TTC549 (cell line): ENCODE results near the gene IL34.
"Not testable (repeated sequence)": the region's sequence is repeated elsewhere in the genome, so short reads cannot be mapped to it uniquely, and the experiment has no call there.

ENCODE experiments used
- FAIRE-seq: peaks from 2 replicates; lab custom pipeline; 2012; peaks lifted over from hg19 to GRCh38; lab: Jason Lieb, UNC

The IL34 gene

GRCh38 chr16:70659546-70659945 lies 13.2 kb downstream of the IL34 start:
- FAIRE-seq, result no peak

- FAIRE-seq, result no peak
Measured at GRCh38 chr16:70659953-70660671, 13.8 kb downstream of the IL34 start.

DNA sequence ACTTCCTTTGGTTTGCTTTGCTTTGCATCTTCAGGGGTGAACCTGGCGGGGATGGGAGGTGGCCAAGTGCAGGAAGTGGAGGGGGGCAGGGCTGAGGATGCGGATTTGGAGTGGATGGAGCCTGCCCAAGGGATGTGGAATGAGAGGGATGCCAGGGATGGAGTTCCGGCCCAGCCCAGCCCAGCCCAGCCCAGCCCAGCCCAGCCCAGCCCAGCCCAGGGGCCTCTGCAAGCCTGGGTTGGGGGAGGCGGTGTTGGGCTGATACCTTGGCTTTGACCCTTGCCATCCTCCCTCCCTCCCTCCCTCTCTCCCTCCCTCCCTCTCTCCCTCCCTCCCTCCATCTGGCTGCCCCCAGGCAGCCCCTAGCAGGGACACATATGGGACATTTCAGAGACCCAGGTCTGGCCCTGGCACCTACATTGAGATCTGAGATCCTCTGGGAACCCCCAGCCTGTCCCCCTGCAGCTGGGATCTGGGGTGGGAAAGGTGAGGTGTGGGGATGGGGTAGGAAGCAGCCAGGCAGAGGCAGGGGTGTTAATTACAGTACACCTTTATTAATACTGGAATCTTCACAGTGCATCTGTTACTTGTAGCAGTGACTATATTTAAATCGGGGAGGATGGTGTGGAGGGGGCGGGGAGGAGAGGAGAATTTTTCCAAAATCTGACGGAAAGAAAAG lies 14.5 kb downstream of the IL34 start:
- no peak for FAIRE-seq

DNA sequence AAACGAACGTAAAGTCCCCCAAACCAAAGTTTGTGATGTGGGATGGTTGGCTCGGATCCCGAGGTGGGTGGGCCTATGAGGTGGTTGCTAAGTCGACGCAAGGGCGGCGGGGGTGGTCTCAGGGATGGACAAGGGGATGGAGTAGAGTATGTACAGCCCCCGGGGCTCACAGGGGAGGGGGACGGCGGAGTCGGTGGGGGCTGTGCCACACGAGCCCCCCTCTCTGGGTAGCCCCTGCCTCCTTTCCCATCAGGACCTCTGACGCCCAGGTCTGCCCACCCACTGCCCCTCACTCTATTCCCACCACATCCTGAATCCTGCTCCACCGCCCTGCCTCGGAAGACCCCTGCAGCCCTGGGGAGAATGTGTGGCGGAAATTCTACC lies 15.2 kb downstream of the IL34 start:
- no peak for FAIRE-seq

DNA sequence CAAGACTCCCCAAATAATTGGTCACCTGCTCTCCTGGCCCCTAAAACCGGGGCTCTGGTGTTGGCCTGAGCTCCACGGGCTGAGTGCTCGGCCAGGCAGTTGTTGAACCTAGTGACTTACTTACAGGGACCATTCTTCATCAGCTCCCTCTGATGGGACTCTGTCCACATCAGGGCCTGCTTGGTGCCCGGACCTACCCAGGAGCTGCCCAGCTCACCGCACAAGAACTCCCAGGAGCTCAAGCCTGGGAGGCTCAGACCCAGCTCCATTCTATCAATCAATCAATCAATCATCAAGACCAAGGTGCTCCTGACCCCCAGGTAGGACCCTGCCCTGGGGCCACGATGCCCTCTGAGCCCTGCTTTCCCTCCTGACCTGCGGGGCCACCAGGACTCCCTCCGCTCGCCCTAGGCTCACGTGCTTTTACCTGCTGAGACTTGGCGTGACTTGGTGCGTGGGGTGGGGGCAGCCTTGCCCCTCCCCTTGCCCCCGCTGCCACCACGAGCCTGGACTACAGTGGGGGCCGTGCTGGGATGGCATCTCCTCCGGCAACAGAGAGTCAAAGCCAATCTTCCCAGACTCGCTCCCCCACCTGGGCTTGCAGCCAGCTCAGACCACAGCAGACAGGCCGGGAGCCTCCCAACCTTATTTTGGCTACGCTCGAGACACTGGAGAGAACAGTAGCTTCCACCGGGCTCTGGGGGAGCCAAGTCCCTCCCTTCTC lies 15.7 kb downstream of the IL34 start:
- FAIRE-seq, result no peak

GRCh38 chr16:70662991-70663523 lies 16.7 kb downstream of the IL34 start:
- FAIRE-seq, result no peak

DNA sequence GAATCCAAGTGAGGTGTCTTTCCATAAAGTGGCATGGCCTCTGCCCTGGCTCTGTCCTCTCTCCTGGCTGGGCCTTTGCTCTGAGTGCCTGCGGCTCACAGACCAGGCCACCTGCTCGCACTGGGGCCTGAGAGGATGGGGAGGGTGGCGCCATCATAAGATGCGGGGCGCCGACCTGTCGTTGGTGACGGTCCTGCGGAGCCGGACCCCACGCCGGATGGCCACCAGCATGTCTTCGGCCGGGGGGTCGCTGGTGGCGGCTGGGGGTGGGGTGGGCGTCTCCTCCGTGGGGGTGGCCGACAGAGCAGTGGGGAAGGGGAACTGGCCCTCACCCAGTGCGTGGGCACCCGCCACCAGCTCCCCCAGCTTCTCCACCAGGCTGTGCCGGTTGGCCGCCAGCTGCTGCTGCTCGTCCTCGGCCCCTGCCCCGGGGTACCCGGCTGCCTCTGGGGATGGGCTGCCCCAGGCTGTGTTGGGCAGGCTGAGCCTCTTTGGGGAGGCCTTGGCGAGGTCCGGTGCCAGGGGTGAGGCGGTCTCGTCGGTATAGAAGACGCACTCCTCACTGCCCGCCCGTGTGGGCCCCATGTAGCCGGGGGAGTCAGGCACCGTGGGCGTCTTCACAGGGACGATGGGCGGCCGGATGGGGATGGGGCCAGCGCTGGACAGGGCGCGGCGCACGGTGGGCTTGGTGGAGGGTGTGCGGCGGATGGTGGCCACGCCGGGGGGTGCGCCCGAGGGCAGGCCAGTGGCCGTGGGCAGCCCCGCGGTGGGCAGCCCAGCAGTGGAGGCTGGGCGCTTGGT lies 17.4 kb downstream of the IL34 start:
- FAIRE-seq, result no peak

- FAIRE-seq, result no peak
Measured at GRCh38 chr16:70664325-70665112, 18.2 kb downstream of the IL34 start.

GRCh38 chr16:70665113-70665694 lies 18.8 kb downstream of the IL34 start:
- FAIRE-seq, result no peak

DNA sequence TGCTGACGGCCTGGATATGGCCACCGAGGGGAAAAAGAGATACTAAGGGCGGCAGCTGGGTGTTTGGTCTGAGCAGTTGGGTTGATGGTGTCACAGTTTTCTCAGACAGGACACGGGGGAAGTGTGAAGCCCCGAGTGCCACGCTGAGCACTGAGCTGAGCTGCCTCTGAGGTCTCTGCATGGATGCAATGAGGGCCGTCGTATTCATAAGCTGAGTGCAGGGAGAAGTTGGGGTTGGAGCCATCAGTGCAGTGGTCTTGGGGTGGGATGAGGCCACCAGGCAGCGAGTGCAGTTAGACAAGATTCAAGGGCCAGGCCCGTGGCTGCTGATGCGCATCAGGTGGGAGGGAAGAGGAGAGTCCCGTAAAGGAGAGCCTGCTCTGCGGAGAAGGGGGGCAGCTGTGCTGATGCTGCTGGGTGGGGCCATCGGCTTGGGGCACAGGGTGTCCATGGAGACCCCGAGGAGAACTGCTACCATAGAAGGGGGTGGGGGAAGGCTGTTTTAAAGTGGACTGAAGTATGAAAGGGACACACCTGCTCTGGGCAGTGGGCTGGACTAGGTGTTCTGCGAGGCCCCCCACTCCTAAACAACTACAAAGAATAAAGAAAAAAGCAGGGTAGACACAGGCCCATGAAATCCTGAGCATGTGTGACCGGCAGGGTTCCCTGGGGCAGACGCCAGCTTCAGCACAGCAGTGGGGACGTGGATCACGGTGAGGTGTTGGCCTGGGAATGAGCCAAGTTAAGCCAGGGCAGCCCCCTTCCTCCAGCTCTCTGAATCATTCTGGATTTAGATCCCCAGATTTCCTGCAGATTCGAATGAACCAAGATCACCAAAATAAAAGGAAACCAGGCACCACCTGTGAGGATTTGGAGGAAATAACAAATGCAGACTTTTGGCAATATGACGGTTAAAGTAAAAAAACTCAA lies 19.7 kb downstream of the IL34 start:
- FAIRE-seq, result no peak

DNA sequence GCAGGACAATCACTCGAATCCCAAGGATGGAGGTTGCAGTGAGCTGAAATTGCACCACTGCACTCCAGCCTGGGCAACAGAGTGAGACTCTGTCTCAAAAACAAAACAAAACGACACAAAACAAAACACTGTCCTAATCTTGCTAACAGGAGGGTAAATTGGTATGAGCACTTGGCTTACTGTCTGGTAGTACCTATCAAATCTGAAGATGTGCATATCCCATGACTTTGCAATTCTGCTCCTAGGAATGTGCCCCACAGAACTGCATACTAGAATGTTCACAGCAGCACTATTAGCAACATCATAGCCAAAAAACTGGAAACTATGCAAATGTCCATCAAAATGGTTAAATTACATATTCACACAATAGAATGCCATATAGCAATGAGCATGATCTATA lies 23.8 kb downstream of the IL34 start:
- no peak for FAIRE-seq

DNA sequence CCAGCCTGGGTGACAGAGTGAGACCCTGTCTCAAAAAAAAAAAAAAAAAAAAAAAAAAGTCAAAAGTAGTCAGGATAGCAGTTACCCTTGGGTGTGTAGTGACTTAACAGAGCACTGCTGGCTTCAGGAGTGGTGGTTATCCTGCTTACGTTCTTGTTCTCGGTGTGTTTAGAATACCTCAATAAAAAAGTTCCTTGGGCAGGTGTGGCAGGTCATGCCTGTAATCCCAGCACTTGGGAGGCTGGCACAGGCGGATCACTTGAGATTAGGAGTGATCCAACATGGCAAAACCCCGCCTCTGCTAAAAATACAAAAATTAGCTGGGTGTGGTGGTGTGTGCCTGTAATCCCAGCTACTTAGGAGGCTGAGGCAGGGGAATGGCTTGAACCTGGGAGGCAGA lies 24.6 kb downstream of the IL34 start:
- not testable (repeated sequence) for FAIRE-seq

GRCh38 chr16:70674221-70675014 lies 28.1 kb downstream of the IL34 start:
- FAIRE-seq, result no peak

DNA sequence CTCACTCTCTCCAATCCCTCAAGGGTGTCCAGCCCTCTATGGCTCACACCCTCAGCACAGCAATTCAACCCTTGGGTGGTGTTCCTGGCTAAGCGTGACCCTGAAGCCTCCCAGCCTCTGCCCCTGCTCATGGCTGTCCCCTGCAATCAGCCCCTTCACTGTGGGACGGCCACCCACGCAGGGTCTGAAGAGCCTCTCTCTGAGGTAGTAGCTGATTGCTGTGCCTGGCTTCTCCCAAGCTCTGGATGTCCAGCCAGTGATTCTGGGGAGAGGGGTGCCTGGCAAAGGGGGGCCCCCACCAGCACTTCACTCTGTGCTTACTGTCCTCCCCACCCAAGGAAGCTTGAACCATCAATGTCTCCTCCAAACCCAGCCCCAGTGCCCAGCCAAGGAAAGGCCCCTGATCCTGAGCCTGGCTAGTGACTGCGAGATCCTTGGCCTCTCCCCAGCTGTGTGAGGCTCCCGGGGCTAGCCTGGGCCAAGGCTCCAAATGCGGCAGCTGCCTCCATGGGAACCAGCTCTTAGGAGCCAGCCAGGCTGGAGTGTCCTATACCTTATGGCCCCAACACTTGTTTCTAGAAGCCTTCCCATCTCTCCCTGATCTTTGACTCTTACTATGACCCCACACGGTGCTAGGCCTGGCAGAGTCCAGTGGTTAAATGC lies 29.6 kb downstream of the IL34 start:
- FAIRE-seq, result no peak

GRCh38 chr16:70676675-70677498 lies 30.5 kb downstream of the IL34 start:
- FAIRE-seq, result no peak

GRCh38 chr16:70677499-70678120 lies 31.3 kb downstream of the IL34 start:
- no peak for FAIRE-seq
